K562 (cell line): ENCODE results near the gene RELA. TPM values are rescaled to one million over a fixed set of nuclear protein-coding genes. Genes with fewer than 3 reads are reported as not detected.

ENCODE experiments used
- ATF1 ChIP-seq, 2 experiments: fragments of 450-650 bp in 1 of 2; IDR thresholded peaks; 2 replicates each; pipeline ENCODE4 v1.6.1; 2016; ENCODE audit warnings: missing compliant biosample characterization in 1 of 2, missing genetic modification characterization in 1 of 2
- EWSR1 ChIP-seq: fragments of 450-650 bp; IDR thresholded peaks from 2 replicates; pipeline ENCODE4 v1.6.1; 2018; ENCODE audit warnings: borderline replicate concordance, mild to moderate bottlenecking, low read depth, moderate library complexity; ENCODE audit not compliant: partially characterized antibody
- FOXA1 ChIP-seq: fragments of 450-650 bp; IDR thresholded peaks from 2 replicates; pipeline ENCODE4 v1.6.1; 2016; ENCODE audit warnings: mild to moderate bottlenecking, borderline replicate concordance
- GABPA ChIP-seq: fragments of 200-800 bp; sonication (Bioruptor generic); conservative IDR thresholded peaks from 2 replicates; pipeline ENCODE4 v1.6.1; 2016; ENCODE audit warnings: low read depth, missing genetic modification characterization, missing compliant biosample characterization
- L3MBTL2 ChIP-seq: fragments of 450-650 bp; IDR thresholded peaks from 2 replicates; pipeline ENCODE4 v1.6.1; 2016; ENCODE audit warnings: mild to moderate bottlenecking, moderate library complexity
- POLR2AphosphoS5 ChIP-seq: IDR thresholded peaks from 2 replicates; pipeline ENCODE4 v1.6.1; 2011; ENCODE audit warnings: mild to moderate bottlenecking, low read depth, low read length, moderate library complexity; ENCODE audit not compliant: control insufficient read depth, insufficient read depth
- RCOR1 ChIP-seq, 2 experiments: IDR thresholded peaks; 2 replicates each; pipeline ENCODE4 v1.6.1; 2012; ENCODE audit warnings: low read depth in 2 of 2, low read length in 2 of 2, borderline replicate concordance in 1 of 2, improper control_type of control experiment in 1 of 2
- STAT5B ChIP-seq: fragments of 250-450 bp; sonication (Bioruptor Pico); IDR thresholded peaks from 2 replicates; pipeline ENCODE4 v1.8.0; 2021; ENCODE audit warnings: mild to moderate bottlenecking, inconsistent platforms
- ZFPM2 ChIP-seq: fragments of 250-450 bp; sonication (Bioruptor Pico); IDR thresholded peaks from 2 replicates; pipeline ENCODE4 v1.5.1; 2022; ENCODE audit warnings: mild to moderate bottlenecking
- ZNF174 ChIP-seq: fragments of 250-450 bp; sonication (Bioruptor Pico); IDR thresholded peaks from 2 replicates; pipeline ENCODE4 v1.4.0; 2020; ENCODE audit warnings: mild to moderate bottlenecking
- ZNF445 ChIP-seq: fragments of 250-450 bp; sonication (Bioruptor Pico); IDR thresholded peaks from 2 replicates; pipeline ENCODE4 v1.4.0; 2020; ENCODE audit warnings: low read depth, mild to moderate bottlenecking, moderate library complexity
- ZNF764 ChIP-seq: fragments of 250-450 bp; sonication (Bioruptor Pico); IDR thresholded peaks from 2 replicates; pipeline ENCODE4 v1.4.0; 2020; ENCODE audit warnings: low read depth, mild to moderate bottlenecking, moderate library complexity
- polyA plus RNA-seq, 8 experiments: library from polyadenylated mRNA; depleted of rRNA in 4 of 8; stranded (reverse) in 5 of 8; unstranded in 3 of 8; fragments of >200 nt; fragmentation: Nextera tagmentation in 2 of 8; fragmentation: Illumina TruSeq in 1 of 8; extraction: Ambion mirVana in 2 of 8; extraction: Trizol in 1 of 8; gene quantifications; 2 replicates each; pipeline versions ENCODE4 v1.2.1 to v1.2.3, GENCODE V29; 2011 to 2014; ENCODE audit warnings: inconsistent platforms in 1 of 8, missing spikeins in 1 of 8
- total RNA-seq, 7 experiments: library from RNA; depleted of rRNA in 6 of 7; stranded (reverse); fragments of >200 nt in 6 of 7; fragmentation: Illumina TruSeq in 2 of 7; extraction: Trizol in 2 of 7; gene quantifications; 2 replicates each; pipeline versions ENCODE4 v1.2.1 to v1.2.3, GENCODE V29; 2011 to 2021; ENCODE audit warnings: low replicate concordance in 1 of 7
- TF ChIP-seq, protein P1 (sequence below): fragments of 450-650 bp; IDR thresholded peaks from 2 replicates; pipeline ENCODE4 v1.6.1; 2016; ENCODE audit warnings: missing biosample characterization, missing genetic modification characterization
- TF ChIP-seq, protein P2 (sequence below): fragments of 450-650 bp; IDR thresholded peaks from 2 replicates; pipeline ENCODE4 v1.6.1; 2016; ENCODE audit warnings: mild to moderate bottlenecking, moderate library complexity

RELA gene
- total and polyA plus RNA-seq, 9 of the 15 experiments (the other 6 are each of a cell fraction or from before 2014, with no cell fraction given): 6.0 to 67.4 (median 20.6) TPM

DNA sequence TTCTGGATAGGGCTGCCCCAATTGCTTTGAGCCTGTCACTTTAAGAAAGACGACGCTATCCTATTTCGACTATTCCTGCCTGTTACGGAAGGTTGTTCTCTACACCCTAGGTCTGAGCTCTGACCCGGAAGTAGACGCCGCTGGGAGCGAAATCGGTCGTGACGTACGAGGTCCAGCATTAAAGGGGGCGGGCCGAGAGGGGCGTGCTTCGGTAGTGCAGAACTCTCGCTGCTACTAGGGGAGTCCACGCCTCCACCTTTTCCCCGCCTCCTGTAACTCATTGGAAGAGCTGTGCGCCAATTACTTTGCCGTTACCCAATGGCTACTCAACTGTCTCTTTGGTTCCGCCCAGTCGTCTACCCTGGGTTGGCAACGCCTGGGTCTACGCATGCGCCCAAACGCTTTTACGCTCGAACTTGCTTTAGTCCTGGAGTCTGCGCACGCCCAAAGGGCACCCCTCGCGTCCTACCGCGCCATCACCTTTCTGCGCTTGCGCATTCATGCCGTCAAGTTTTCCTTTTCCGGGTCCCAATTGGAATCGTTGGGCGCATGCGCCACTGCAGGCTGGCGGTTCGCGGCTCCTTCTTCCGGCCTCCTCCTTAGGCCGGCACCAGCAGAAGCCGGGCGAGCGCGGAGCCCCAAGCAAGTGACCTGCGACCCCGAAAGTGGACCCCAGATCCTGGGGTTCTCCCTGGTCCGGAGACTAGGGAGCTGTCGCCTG is 47.3 kb downstream of the RELA start, which contains the start of gene PCNX3 (continued):
- TF ChIP-seq GABPA (tag) (peak; percentile 99), ZNF445 (CRISPR knock-in tag) (no peak), RCOR1 (IDR thresholded peaks at IDR 0.05; ENCODE audit: borderline replicate concordance in 1 of 2, low read depth in 2 of 2, low read length in 2 of 2) (peak in 1 of 2 experiments; percentile 42; a peak in 1 of 4 replicates), FOXA1 (no peak), ZNF174 (CRISPR knock-in tag) (no peak), ZFPM2 (CRISPR knock-in tag) (no peak), STAT5B (CRISPR knock-in tag) (no peak), ZNF764 (CRISPR knock-in tag) (no peak), L3MBTL2 (peak; percentile 89), EWSR1 (no peak), ATF1 (CRISPR knock-in tag; IDR thresholded peaks at IDR 0.05) (no peak), ATF1 (tag; IDR thresholded peaks at IDR 0.05) (peak; percentile 97), POLR2AphosphoS5 (0 out of 2 replicates have a peak, but pooled peaks have one; percentile 34)
- TF ChIP-seq, protein P1, sequence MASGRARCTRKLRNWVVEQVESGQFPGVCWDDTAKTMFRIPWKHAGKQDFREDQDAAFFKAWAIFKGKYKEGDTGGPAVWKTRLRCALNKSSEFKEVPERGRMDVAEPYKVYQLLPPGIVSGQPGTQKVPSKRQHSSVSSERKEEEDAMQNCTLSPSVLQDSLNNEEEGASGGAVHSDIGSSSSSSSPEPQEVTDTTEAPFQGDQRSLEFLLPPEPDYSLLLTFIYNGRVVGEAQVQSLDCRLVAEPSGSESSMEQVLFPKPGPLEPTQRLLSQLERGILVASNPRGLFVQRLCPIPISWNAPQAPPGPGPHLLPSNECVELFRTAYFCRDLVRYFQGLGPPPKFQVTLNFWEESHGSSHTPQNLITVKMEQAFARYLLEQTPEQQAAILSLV (tag): no peak
- TF ChIP-seq, protein P2, sequence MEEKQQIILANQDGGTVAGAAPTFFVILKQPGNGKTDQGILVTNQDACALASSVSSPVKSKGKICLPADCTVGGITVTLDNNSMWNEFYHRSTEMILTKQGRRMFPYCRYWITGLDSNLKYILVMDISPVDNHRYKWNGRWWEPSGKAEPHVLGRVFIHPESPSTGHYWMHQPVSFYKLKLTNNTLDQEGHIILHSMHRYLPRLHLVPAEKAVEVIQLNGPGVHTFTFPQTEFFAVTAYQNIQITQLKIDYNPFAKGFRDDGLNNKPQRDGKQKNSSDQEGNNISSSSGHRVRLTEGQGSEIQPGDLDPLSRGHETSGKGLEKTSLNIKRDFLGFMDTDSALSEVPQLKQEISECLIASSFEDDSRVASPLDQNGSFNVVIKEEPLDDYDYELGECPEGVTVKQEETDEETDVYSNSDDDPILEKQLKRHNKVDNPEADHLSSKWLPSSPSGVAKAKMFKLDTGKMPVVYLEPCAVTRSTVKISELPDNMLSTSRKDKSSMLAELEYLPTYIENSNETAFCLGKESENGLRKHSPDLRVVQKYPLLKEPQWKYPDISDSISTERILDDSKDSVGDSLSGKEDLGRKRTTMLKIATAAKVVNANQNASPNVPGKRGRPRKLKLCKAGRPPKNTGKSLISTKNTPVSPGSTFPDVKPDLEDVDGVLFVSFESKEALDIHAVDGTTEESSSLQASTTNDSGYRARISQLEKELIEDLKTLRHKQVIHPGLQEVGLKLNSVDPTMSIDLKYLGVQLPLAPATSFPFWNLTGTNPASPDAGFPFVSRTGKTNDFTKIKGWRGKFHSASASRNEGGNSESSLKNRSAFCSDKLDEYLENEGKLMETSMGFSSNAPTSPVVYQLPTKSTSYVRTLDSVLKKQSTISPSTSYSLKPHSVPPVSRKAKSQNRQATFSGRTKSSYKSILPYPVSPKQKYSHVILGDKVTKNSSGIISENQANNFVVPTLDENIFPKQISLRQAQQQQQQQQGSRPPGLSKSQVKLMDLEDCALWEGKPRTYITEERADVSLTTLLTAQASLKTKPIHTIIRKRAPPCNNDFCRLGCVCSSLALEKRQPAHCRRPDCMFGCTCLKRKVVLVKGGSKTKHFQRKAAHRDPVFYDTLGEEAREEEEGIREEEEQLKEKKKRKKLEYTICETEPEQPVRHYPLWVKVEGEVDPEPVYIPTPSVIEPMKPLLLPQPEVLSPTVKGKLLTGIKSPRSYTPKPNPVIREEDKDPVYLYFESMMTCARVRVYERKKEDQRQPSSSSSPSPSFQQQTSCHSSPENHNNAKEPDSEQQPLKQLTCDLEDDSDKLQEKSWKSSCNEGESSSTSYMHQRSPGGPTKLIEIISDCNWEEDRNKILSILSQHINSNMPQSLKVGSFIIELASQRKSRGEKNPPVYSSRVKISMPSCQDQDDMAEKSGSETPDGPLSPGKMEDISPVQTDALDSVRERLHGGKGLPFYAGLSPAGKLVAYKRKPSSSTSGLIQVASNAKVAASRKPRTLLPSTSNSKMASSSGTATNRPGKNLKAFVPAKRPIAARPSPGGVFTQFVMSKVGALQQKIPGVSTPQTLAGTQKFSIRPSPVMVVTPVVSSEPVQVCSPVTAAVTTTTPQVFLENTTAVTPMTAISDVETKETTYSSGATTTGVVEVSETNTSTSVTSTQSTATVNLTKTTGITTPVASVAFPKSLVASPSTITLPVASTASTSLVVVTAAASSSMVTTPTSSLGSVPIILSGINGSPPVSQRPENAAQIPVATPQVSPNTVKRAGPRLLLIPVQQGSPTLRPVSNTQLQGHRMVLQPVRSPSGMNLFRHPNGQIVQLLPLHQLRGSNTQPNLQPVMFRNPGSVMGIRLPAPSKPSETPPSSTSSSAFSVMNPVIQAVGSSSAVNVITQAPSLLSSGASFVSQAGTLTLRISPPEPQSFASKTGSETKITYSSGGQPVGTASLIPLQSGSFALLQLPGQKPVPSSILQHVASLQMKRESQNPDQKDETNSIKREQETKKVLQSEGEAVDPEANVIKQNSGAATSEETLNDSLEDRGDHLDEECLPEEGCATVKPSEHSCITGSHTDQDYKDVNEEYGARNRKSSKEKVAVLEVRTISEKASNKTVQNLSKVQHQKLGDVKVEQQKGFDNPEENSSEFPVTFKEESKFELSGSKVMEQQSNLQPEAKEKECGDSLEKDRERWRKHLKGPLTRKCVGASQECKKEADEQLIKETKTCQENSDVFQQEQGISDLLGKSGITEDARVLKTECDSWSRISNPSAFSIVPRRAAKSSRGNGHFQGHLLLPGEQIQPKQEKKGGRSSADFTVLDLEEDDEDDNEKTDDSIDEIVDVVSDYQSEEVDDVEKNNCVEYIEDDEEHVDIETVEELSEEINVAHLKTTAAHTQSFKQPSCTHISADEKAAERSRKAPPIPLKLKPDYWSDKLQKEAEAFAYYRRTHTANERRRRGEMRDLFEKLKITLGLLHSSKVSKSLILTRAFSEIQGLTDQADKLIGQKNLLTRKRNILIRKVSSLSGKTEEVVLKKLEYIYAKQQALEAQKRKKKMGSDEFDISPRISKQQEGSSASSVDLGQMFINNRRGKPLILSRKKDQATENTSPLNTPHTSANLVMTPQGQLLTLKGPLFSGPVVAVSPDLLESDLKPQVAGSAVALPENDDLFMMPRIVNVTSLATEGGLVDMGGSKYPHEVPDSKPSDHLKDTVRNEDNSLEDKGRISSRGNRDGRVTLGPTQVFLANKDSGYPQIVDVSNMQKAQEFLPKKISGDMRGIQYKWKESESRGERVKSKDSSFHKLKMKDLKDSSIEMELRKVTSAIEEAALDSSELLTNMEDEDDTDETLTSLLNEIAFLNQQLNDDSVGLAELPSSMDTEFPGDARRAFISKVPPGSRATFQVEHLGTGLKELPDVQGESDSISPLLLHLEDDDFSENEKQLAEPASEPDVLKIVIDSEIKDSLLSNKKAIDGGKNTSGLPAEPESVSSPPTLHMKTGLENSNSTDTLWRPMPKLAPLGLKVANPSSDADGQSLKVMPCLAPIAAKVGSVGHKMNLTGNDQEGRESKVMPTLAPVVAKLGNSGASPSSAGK: no peak
